Fibroblast of villous mesenchyme (primary cell): ENCODE measurements around the gene ODAD2. TPM values are rescaled to one million over a fixed set of nuclear protein-coding genes. Genes with fewer than 3 reads are reported as not detected.

Source experiments
- DNase-seq: peaks from one replicate; pipeline ENCODE4 v3.0.0-alpha.2; 2010; ENCODE audit warnings: low read depth
- H3K4me3 ChIP-seq: 2 replicates; pipeline ENCODE4 v1.5.1; 2011; ENCODE audit warnings: low read depth, mild to moderate bottlenecking, low read length
- CTCF ChIP-seq: IDR thresholded peaks from 2 replicates; pipeline ENCODE4 v1.5.1; 2012; ENCODE audit warnings: low read depth, mild to moderate bottlenecking, low read length; ENCODE audit not compliant: insufficient read depth
- total RNA-seq: library from RNA; depleted of rRNA; stranded (reverse); fragments of >200 nt; gene quantifications from 2 replicates; pipeline ENCODE4 v1.2.3, GENCODE V29; 2012

The ODAD2 gene
- total RNA-seq, 1 donor: 4.3 TPM

DNA sequence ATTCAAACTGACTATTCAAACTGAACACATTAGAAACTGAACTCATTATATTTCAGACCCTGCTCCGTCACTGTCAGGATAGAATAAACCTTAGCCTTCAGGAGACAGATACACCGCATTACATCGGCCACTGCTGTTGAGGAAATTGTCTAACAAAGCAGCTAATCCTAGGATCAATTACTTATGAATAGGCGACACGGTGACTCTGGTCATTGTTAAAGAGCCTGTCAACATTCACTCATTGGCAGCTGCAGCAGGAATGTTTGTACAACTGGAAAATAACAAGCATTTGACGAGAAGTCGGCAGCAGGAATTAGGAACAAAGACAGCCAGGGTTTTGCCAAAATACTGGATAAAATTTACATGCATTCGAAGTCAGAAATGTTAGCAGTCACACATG lies 141.3 kb downstream of the ODAD2 start:
- no peak for DNase-seq
- TF ChIP-seq CTCF: no peak
- H3K4me3 ChIP-seq: no peak overlapping the region

DNA sequence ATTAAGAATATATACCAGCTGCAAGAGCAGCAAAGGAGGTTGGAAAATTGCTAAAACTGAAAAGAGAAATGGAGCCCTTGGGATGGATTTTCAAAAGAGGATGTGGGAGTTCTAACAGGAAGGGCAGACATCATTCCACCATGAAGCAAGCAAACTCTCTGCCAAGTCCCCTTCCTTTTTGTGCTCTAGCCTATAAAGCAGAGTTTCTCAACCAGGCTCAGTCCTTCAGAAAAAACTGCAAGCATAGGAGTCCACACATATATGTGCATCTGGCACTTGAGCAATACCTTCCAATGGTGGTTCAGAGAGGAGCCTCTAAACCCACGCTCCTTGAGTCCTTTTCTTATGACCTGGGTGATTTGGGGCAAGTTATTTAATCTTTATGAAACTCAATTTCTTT lies 154.7 kb downstream of the ODAD2 start:
- TF ChIP-seq CTCF: no peak
- H3K4me3 ChIP-seq: no peak overlapping the region
- DNase-seq: no peak

GRCh38 chr10:27838901-27839300 lies 160.0 kb downstream of the ODAD2 start:
- TF ChIP-seq CTCF: no peak
- no peak for DNase-seq
- no peak overlapping the region for H3K4me3 ChIP-seq

GRCh38 chr10:27838361-27838760 lies 160.5 kb downstream of the ODAD2 start:
- DNase-seq: no peak
- TF ChIP-seq CTCF: no peak
- no peak overlapping the region for H3K4me3 ChIP-seq

- TF ChIP-seq CTCF: no peak
- no peak for DNase-seq
- H3K4me3 ChIP-seq: no peak overlapping the region
Observed at GRCh38 chr10:27834476-27834875, 164.4 kb downstream of the ODAD2 start.

DNA sequence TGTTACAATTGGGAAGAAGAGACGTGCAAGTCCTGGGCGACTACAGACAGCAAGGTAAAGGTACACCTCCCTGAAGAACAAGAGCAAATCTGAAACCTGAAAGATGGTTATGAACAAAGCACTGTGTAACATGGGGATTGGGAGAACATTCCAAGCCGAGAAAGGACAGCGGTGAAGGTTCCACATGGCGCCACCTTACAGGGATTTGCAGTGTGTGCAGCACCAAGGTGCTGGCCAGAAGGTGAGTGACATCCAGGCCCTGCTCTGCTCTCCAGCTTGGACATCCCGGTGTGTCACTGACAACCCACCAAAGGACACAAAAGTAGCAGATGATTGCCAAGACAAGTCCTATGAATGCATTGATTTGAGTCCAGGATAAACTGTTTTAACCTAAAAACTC lies 165.1 kb downstream of the ODAD2 start:
- no peak for DNase-seq
- no peak overlapping the region for H3K4me3 ChIP-seq
- no peak for TF ChIP-seq CTCF

DNA sequence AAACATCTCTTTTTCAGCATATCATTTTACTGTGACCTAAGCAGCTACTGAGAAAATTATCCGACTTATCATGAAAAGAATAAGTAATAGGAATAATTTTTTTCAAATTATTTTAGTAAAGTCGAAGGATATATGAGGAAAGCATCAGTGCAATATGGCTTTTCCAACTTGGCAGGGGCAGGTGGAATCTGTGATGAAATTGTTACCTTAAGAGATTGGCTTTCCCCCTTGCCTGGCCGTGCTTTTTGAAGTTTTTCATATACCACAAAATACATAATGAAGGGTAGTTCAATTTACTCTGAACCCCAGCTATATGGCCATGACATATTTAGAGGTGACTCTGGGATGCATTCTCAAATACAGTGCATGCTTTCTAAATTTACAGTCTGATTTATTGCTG lies 166.1 kb downstream of the ODAD2 start:
- no peak overlapping the region for H3K4me3 ChIP-seq
- no peak for TF ChIP-seq CTCF
- DNase-seq: no peak
